GM18909 (cell line): Measurements from ENCODE around the gene APOL5.
"Not testable (repeated sequence)": the region's sequence is repeated elsewhere in the genome, so short reads cannot be mapped to it uniquely, and the experiment has no call there.

ENCODE experiments used
- ATAC-seq: cut with Tn5 transposase; IDR thresholded peaks from one replicate; pipeline ENCODE4 v1.9.1; 2021; ENCODE audit warnings: mild to moderate bottlenecking; ENCODE audit not compliant: unreplicated experiment, poor library complexity

APOL5 gene

DNA sequence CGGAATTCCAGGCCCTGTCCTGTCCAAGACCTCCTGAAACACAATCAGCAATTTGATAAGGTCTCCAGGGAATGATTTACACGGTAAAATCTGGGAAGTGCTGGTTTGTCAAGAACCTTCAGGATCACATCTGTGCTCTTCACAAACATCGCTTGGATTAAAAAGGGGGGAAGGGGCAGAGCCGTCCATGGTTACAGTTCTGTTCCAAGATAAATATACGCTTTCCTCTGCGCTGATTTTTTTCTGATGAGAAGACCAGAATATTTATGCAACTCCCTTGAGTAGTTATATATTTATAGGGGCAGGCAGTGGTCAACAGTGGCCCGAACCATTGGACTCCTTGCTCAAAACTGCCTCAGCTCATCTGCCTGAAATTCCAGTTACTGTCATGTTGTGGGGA is 9.2 kb upstream of the APOL5 start:
- no peak for ATAC-seq

GRCh38 chr22:35708917-35709316 is 8.8 kb upstream of the APOL5 start:
- no peak for ATAC-seq

DNA sequence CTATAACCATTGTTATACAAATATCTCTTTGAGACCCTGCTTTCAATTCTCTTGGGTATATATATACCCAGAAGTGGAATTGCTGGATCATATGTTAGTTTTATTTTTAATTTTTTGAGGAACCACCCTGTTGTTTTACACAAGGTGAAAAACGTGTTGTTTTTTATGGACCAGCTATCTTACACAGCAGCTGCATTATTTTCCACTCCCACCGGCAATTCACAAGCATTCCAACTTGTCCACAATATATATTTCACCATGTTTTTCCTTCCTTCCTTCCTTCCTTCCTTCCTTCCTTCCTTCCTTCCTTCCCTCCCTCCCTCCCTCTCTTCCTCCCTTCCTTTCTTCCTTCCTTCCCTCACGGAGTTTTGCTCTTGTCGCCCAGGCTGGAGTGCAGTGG is 6.3 kb upstream of the APOL5 start:
- no peak for ATAC-seq

- ATAC-seq, result no peak
These were observed 5.0 kb upstream of the APOL5 start for GRCh38 chr22:35712672-35713071.

GRCh38 chr22:35719212-35719875 is 1.7 kb downstream of the APOL5 start:
- ATAC-seq, result no peak

DNA sequence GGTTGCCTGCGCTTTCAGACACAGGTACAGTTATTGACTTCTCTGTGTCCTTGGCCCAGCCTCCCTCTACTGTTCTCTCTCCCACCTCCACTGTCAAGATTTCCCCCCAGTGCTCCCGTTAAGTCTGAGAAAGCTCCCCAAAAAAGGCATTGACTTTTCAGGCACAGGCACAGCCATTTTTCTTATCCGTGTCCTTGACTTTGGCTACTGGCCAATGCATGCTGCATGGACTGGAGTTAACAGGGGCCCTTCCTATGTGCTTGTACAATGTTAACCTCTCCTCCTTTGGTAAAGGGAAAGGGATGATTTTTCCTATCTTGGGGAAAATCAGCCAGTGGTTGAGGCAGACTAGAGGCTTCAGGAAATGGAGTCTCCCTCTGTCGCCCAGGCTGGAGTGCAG is 4.3 kb downstream of the APOL5 start:
- no peak for ATAC-seq

GRCh38 chr22:35725521-35725920 is 7.8 kb downstream of the APOL5 start:
- no peak for ATAC-seq

GRCh38 chr22:35726398-35726797 is 8.7 kb downstream of the APOL5 start:
- ATAC-seq, result no peak

DNA sequence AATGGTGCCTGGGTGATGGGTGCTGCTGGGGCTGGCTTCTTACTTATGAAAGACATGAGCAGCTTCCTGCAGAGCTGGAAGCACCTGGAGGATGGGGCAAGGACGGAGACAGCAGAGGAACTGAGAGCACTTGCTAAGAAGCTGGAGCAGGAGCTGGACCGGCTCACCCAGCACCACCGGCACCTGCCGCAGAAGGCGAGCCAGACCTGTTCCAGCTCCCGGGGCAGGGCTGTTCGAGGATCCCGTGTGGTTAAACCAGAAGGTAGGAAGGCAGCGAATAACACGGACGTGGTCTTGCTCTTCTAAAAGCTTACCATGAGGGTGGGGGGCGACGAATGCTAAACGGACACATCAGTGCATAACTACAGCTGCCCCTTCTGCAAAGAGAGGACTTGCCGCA is 9.3 kb downstream of the APOL5 start:
- ATAC-seq, result no peak

- no peak for ATAC-seq
These were observed 9.8 kb downstream of the APOL5 start for GRCh38 chr22:35727436-35727835.

- ATAC-seq, result no peak
These were observed 11.1 kb downstream of the APOL5 start for GRCh38 chr22:35728639-35729308.

GRCh38 chr22:35729309-35729698 is 11.6 kb downstream of the APOL5 start:
- ATAC-seq, result no peak

- ATAC-seq, result no peak
These were observed 13.6 kb downstream of the APOL5 start for GRCh38 chr22:35731321-35731720.

GRCh38 chr22:35732116-35732515 is 14.4 kb downstream of the APOL5 start:
- no peak for ATAC-seq

- ATAC-seq, result no peak
These were observed 15.4 kb downstream of the APOL5 start for GRCh38 chr22:35733036-35733435.

- no peak for ATAC-seq
These were observed 16.3 kb downstream of the APOL5 start for GRCh38 chr22:35733791-35734516.

DNA sequence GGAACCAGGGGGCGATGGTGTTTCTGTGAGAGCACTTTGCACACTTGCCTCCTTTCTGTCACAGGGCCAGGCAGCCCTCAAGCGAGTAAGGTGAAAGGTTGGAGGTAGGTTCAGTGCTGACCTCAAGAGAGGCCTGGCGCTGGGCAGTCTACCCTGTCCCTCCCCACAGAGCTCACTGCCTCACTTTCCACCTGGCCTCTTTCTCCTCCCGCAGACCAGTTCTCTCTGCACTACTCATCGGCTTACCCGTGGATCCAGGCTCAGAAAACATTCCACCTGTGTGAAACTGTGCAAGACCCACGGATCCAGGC is 16.8 kb downstream of the APOL5 start:
- no peak for ATAC-seq

DNA sequence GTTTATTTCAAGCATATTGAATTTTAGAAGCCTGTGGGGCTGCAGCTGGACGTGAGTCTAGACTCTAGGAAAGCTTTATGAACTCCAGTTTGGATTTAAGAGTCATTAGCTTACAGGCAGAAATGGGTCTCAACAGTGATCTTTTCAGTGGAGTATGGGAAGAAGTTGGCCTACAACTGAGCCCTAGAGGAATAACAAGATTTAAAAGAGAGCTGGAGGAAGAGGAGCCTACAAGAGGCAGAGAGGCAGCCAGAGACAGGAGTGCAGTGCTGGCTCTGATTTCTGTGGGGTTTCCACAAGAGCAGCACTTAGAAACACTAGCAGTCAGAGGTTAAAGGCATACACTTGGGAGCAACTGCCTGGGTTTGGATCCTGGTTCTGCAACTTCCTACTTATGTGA is 17.9 kb downstream of the APOL5 start:
- no peak for ATAC-seq

DNA sequence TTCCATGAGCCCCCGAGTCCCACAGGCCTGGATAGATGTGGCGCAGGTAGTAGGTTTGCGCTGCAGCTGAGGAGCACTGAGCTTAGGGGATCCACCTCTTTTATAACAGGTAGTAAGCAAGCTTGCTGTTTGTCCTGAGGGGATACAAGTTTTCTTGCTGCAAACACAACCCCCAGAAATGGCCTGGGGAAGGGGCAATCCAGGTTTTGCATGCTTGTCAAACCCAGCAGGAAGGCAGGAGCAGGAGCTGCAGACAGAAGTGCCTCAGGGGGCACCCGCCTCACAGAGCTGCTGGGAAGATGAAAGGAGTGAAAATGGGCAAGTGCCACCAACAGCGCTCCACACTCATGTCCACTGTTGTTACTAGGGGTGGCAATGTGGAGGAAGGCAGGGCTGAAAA is 18.5 kb downstream of the APOL5 start:
- ATAC-seq, result no peak

DNA sequence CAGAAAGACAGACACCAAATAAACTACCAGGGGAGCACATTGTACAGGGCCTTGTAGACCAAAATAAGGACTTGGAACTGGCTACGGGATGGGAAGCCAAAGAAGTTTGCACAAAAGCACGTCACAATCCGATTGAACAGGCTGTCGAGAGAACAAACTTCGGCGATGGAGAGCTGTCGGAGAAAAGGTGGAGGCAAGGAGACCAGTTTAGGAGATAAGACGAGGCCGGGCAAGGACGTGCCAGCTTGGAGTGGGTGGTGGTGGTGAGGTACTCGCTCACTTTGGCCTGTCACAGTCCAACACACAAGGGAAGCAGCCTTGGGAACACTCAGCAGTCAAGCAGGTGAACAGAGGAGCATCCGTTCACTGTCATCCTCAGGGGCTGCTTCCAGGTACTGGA is 19.0 kb downstream of the APOL5 start:
- no peak for ATAC-seq

DNA sequence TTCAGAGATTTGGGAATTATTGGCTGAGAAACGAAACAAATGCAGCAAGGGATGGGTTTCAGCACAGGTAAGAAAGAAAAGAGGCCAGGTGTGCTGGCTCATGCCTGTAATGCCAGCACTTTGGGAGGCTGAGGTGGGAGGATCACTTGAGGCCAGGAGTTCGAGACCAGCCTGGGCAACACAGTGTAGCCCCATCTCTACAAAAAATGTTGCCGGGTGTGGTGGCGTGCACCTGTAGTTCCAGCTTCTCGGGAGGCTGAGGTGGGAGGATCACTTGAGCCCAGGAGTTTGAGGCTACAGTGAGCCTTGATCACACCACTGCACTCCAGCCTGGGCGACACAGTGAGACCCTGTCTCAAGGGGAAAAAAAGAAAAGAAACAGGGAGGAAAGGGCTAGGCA is 20.2 kb downstream of the APOL5 start:
- not testable (repeated sequence) for ATAC-seq
